ENCODE measurements around the gene CSNK1D. TPM values are rescaled to one million over a fixed set of nuclear protein-coding genes. Genes with fewer than 3 reads are reported as not detected.

The CSNK1D gene
- total RNA-seq, 1 experiment from 2014 or later = 137 TPM

GRCh38 chr17:82274134-82275020 lies 877 bp upstream of the CSNK1D start:
- Mint-ChIP-seq H3K27ac (no peak overlapping the region), H3K27me3 (ENCODE audit: low read depth) (peaks cover 23% of the 10 kb centered on the region), H3K4me3 (peak overlapping the region; percentile 84 to 87), H3K4me1 (peaks cover 37 to 58% of the 10 kb centered on the region in 2 experiments), H3K36me3 (ENCODE audit: insufficient read depth in 1 of 3, low read depth in 3 of 3) (peaks cover 23 to 33% (median 32%) of the 10 kb centered on the region in 3 experiments; a peak in 6 of 7 replicates), H3K9me3 (no peaks in the 10 kb centered on the region; a peak in 1 of 5 replicates)
- Histone ChIP-seq H3K9me3 (ENCODE audit: control insufficient read depth, low read depth, low read length) (no peaks in the 10 kb centered on the region), H3K4ac (ENCODE audit: low read depth, low read length) (no peak overlapping the region), H2AFZ (ENCODE audit: low read length) (no peak overlapping the region), H2BK12ac (ENCODE audit: insufficient read length, low read depth, low read length) (no peak overlapping the region), H4K5ac (ENCODE audit: insufficient read length, low read depth, low read length) (no peak overlapping the region), H3K9ac (ENCODE audit: extremely low read depth, insufficient read length, low read length) (peak overlapping the region; percentile 28), H3K23ac (ENCODE audit: insufficient read length, low read depth, low read length) (no peak overlapping the region), H2BK5ac (ENCODE audit: insufficient read length, low read length) (no peak overlapping the region), H3K4me2 (ENCODE audit: insufficient read depth, insufficient read length, low read length) (peak overlapping the region; percentile 74), H3K4me1 (ENCODE audit: insufficient read depth, low read length) (peaks cover 3% of the 10 kb centered on the region; the same call in 1 of the 2 replicates), H2AK5ac (ENCODE audit: insufficient read length, low read length) (no peak overlapping the region), H3K18ac (ENCODE audit: insufficient read length, low read depth, low read length) (no peak overlapping the region), H3K79me1 (ENCODE audit: insufficient read depth, low read depth, low read length, poor library complexity, severe bottlenecking) (peaks cover 4% of the 10 kb centered on the region), H3K23me2 (ENCODE audit: insufficient read length, low read depth, low read length, poor library complexity, severe bottlenecking) (no peaks in the 10 kb centered on the region), H3K27me3 (ENCODE audit: insufficient read depth, low read length) (no peaks in the 10 kb centered on the region), H4K8ac (replicated peaks; ENCODE audit: insufficient read length, low read depth, low read length) (no peak overlapping the region), H2BK20ac (ENCODE audit: low read depth, low read length, poor library complexity, severe bottlenecking) (no peak overlapping the region), H3K14ac (ENCODE audit: insufficient read depth, low read length) (peak overlapping the region; percentile 9; the same call in 1 of the 2 replicates), H3K79me2 (ENCODE audit: insufficient read depth, low read length) (peaks cover 30% of the 10 kb centered on the region), H4K20me1 (ENCODE audit: control insufficient read depth, insufficient read depth, insufficient read length) (no peaks in the 10 kb centered on the region), H3K56ac (ENCODE audit: insufficient read length, low read depth, low read length) (no peak overlapping the region), H2BK120ac (ENCODE audit: low read depth, low read length, poor library complexity, severe bottlenecking) (no peak overlapping the region), H3T11ph (ENCODE audit: low read length) (no peak overlapping the region), H2BK15ac (ENCODE audit: low read depth, low read length) (no peak overlapping the region), H3K27ac (ENCODE audit: insufficient read length, low read depth, low read length) (no peak overlapping the region), H4K91ac (ENCODE audit: insufficient read length, low read depth, low read length) (no peak overlapping the region)
- TF ChIP-seq CTCF (conservative IDR thresholded peaks at IDR 0.05) = no peak
- no peak for DNase-seq
- no CpG with 5 or more reads among the region's 27 CpGs for WGBS (ENCODE audit: extremely low coverage, insufficient read length, low lambda C conversion rate)

Data from H9 (cell line).